ENCODE measurements around the gene ARPC2. TPM values are rescaled to one million over a fixed set of nuclear protein-coding genes. Genes with fewer than 3 reads are reported as not detected.

ARPC2 gene
- total and polyA plus RNA-seq, 10 of the 15 experiments (the other 5 are each of a cell fraction or from before 2014, with no cell fraction given), result 440 to 980 (median 709) TPM

GRCh38 chr2:218193701-218194100, 23.3 kb upstream of the ARPC2 start:
- ATAC-seq, result no peak
- H3K4me3 ChIP-seq, result no peak overlapping the region
- no peak overlapping the region for H2AFZ ChIP-seq (ENCODE audit: control insufficient read depth, low read depth, low read length)
- no peak overlapping the region for H3K9ac ChIP-seq (ENCODE audit: control insufficient read depth, insufficient read depth, low read length)
- H3K27me3 ChIP-seq (replicated peaks in 1 of 2; ENCODE audit: control insufficient read depth in 2 of 2, insufficient read depth in 2 of 2, low read length in 1 of 2), result no peaks in the 10 kb centered on the region
- no peaks in the 10 kb centered on the region for H3K36me3 ChIP-seq (ENCODE audit: control insufficient read depth in 2 of 2, insufficient read depth in 2 of 2, low read length in 1 of 2)
- H3K4me2 ChIP-seq (ENCODE audit: control insufficient read depth, insufficient read depth), result no peak overlapping the region
- no peak for DNase-seq (ENCODE audit: low read depth, low spot score)
- FAIRE-seq, result no peak
- SMC1A ChIA-PET (ENCODE audit: uncharacterized antibody, unreplicated experiment), result no interaction called here
- WGBS (ENCODE audit: insufficient coverage, insufficient replicate concordance, low lambda C conversion rate, missing lambda C conversion rate), result 36% methylated on average over 4 of the region's 4 CpGs
- no peak overlapping the region for H3K27ac ChIP-seq (ENCODE audit: control insufficient read depth, insufficient read depth)
- no peaks in the 10 kb centered on the region for H3K9me3 ChIP-seq (replicated peaks; ENCODE audit: control insufficient read depth, insufficient read depth, low read length)
- in situ Hi-C loops (cut with MboI) (no loop called here), intact Hi-C loops (cut with micrococcal nuclease; ENCODE audit: unreplicated experiment) (no loop called here)
- H4K20me1 ChIP-seq (ENCODE audit: control insufficient read depth, insufficient read depth), result no peaks in the 10 kb centered on the region
- POLR2A ChIA-PET, result no interaction called here
- no TSS peak for BruUV-seq (replicated peaks)
- RAD21 ChIA-PET (ENCODE audit: unreplicated experiment), result no interaction called here
- CTCF ChIA-PET, result no interaction called here
- no peaks in the 10 kb centered on the region for H3K4me1 ChIP-seq (ENCODE audit: control insufficient read depth, insufficient read depth, low read length)
- H3K79me2 ChIP-seq (ENCODE audit: control insufficient read depth, insufficient read depth, low read length), result no peaks in the 10 kb centered on the region
- TF ChIP-seq HCFC1 (IDR thresholded peaks at IDR 0.05; ENCODE audit: low read length), result no peak
- TF ChIP-seq CUX1 (IDR thresholded peaks at IDR 0.05; ENCODE audit: insufficient replicate concordance, low read depth, low read length), result no peak
- TF ChIP-seq CBX3 (IDR thresholded peaks at IDR 0.05; ENCODE audit: borderline replicate concordance, low read depth), result no peak
- TF ChIP-seq NFYB (IDR thresholded peaks at IDR 0.05; ENCODE audit: insufficient read depth, low read depth, low read length), result no peak
- no peak for TF ChIP-seq NR2C2 (IDR thresholded peaks at IDR 0.05; ENCODE audit: borderline replicate concordance, control insufficient read depth, insufficient read length, low read depth)
- TF ChIP-seq PBX3 (IDR thresholded peaks at IDR 0.05; ENCODE audit: insufficient replicate concordance, low read depth, low read length), result no peak
- TF ChIP-seq CBFB (IDR thresholded peaks at IDR 0.05; ENCODE audit: low read depth), result no peak
- TF ChIP-seq ZNF207 (IDR thresholded peaks at IDR 0.05; ENCODE audit: borderline replicate concordance), result no peak
- no peak for TF ChIP-seq STAT1 (conservative IDR thresholded peaks at IDR 0.05)
- no peak for TF ChIP-seq MYB (IDR thresholded peaks at IDR 0.05; ENCODE audit: borderline replicate concordance, low read depth, low read length)
- TF ChIP-seq NR2C1 (IDR thresholded peaks at IDR 0.05), result no peak

Measured in GM12878 (cell line).